SK-N-SH (cell line): ENCODE results near the gene LNPK. TPM values are rescaled to one million over a fixed set of nuclear protein-coding genes. Genes with fewer than 3 reads are reported as not detected.

ENCODE experiments used
- CTCF ChIA-PET: fragments of 300-600, 350-600 bp; formaldehyde crosslinking; extraction: SDS; loops from one replicate; lab custom pipeline; 2021; lab: Yijun Ruan, JAX
- POLR2A ChIA-PET: fragments of 350-600 bp; sonication (Branson Sonifier 250); formaldehyde crosslinking; extraction: SDS; loops from one replicate; lab custom pipeline; 2020; ENCODE audit warnings: antibody characterized with exemption, inconsistent platforms; lab: Yijun Ruan, JAX
- DNase-seq: peaks from one replicate; pipeline ENCODE4 v3.0.0; 2012
- H2AFZ ChIP-seq: fragments of 200-600 bp; sonication (generic); 2 replicates; pipeline ENCODE4 v1.8.1; 2016; ENCODE audit warnings: antibody characterized with exemption, mild to moderate bottlenecking, low read depth
- H3F3A ChIP-seq: fragments of 200-600 bp; sonication (generic); replicated peaks from 2 replicates; pipeline ENCODE3; 2016; ENCODE audit warnings: antibody characterized with exemption, mild to moderate bottlenecking; ENCODE audit not compliant: insufficient read depth
- H3K27ac ChIP-seq, 2 experiments: fragments of 200-500 bp in 1 of 2; fragments of 200-600 bp in 1 of 2; sonication (Bioruptor generic) in 1 of 2; sonication (generic), shearing (Covaris generic) in 1 of 2; 2 replicates each; pipeline versions ENCODE4 v1.5.1 to v1.6.1; 2014 to 2016; ENCODE audit warnings: low read depth in 2 of 2, inconsistent platforms in 1 of 2, low read length in 1 of 2, mild to moderate bottlenecking in 1 of 2, mixed read lengths in 1 of 2
- H3K27me3 ChIP-seq: fragments of 200-600 bp; sonication (generic), shearing (Covaris generic); 2 replicates; pipeline ENCODE4 v1.6.1; 2016; ENCODE audit warnings: mixed run types; ENCODE audit not compliant: insufficient read depth
- H3K36me3 ChIP-seq, 2 experiments: fragments of 200-500 bp in 1 of 2; fragments of 200-600 bp in 1 of 2; sonication (Bioruptor generic) in 1 of 2; sonication (generic) in 1 of 2; replicated peaks in 1 of 2; 2 replicates each; pipeline versions ENCODE3 to v1.5.1; 2014 to 2016; ENCODE audit warnings: low read length in 1 of 2, mild to moderate bottlenecking in 1 of 2; ENCODE audit not compliant: insufficient read depth in 2 of 2, control insufficient read depth in 1 of 2
- H3K4me1 ChIP-seq, 2 experiments: fragments of 200-500 bp in 1 of 2; fragments of 200-600 bp in 1 of 2; sonication (Bioruptor generic) in 1 of 2; sonication (generic), shearing (Covaris generic) in 1 of 2; 2 replicates each; pipeline versions ENCODE4 v1.5.1 to v1.6.1; 2014 to 2016; ENCODE audit warnings: low read depth in 1 of 2, low read length in 1 of 2, mixed run types in 1 of 2; ENCODE audit not compliant: insufficient read depth in 2 of 2, control insufficient read depth in 1 of 2
- H3K4me2 ChIP-seq: fragments of 200-600 bp; sonication (generic), shearing (Covaris generic); 2 replicates; pipeline ENCODE4 v1.6.1; 2017; ENCODE audit warnings: mixed run types
- H3K4me3 ChIP-seq, 2 experiments: fragments of 200-500 bp in 1 of 2; fragments of 200-600 bp in 1 of 2; sonication (Bioruptor generic) in 1 of 2; sonication (generic), shearing (Covaris generic) in 1 of 2; 2 replicates each; pipeline versions ENCODE4 v1.5.1 to v1.8.1; 2014 to 2016; ENCODE audit warnings: low read depth in 2 of 2, inconsistent platforms in 1 of 2, low read length in 1 of 2, mild to moderate bottlenecking in 1 of 2, mixed read lengths in 1 of 2, moderate library complexity in 1 of 2
- H3K79me2 ChIP-seq: fragments of 200-600 bp; sonication (generic); 2 replicates; pipeline ENCODE4 v1.8.1; 2017; ENCODE audit warnings: mild to moderate bottlenecking; ENCODE audit not compliant: insufficient read depth
- H3K9ac ChIP-seq: fragments of 200-600 bp; sonication (generic); 2 replicates; pipeline ENCODE4 v1.6.1; 2017; ENCODE audit warnings: mixed run types
- H3K9me2 ChIP-seq: fragments of 200-600 bp; sonication (generic); 2 replicates; pipeline ENCODE4 v1.6.1; 2017; ENCODE audit warnings: mixed run types
- H3K9me3 ChIP-seq: fragments of 200-600 bp; sonication (generic); 2 replicates; pipeline ENCODE4 v1.6.1; 2017; ENCODE audit warnings: mixed run types, mild to moderate bottlenecking, moderate library complexity
- H4K20me1 ChIP-seq: fragments of 200-600 bp; sonication (generic); 2 replicates; pipeline ENCODE4 v1.6.1; 2017; ENCODE audit warnings: mild to moderate bottlenecking, mixed run types; ENCODE audit not compliant: insufficient read depth
- CTCF ChIP-seq: fragments of 200-600 bp; sonication (generic); IDR thresholded peaks from 2 replicates; pipeline ENCODE4 v1.6.1; 2017; ENCODE audit warnings: antibody characterized with exemption, mild to moderate bottlenecking, moderate library complexity
- EZH2phosphoT487 ChIP-seq: fragments of 200-600 bp; sonication (generic); IDR thresholded peaks from 2 replicates; pipeline ENCODE4 v1.6.1; 2017; ENCODE audit warnings: low read depth, mixed run types, mild to moderate bottlenecking, antibody characterized with exemption, moderate library complexity, borderline replicate concordance
- FOSL2 ChIP-seq: IDR thresholded peaks from 2 replicates; pipeline ENCODE4 v1.4.0; 2012; ENCODE audit warnings: low read depth, mild to moderate bottlenecking, moderate library complexity, borderline replicate concordance
- FOXJ3 ChIP-seq: sonication (generic); formaldehyde crosslinking; IDR thresholded peaks from 2 replicates; pipeline ENCODE4 v1.5.1; 2020; ENCODE audit warnings: mild to moderate bottlenecking, missing genetic modification reagents
- FOXM1 ChIP-seq: IDR thresholded peaks from 2 replicates; pipeline ENCODE4 v1.4.0; 2012; ENCODE audit warnings: low read depth, mild to moderate bottlenecking
- GABPA ChIP-seq: IDR thresholded peaks from 2 replicates; pipeline ENCODE4 v1.4.0; 2012; ENCODE audit warnings: low read depth, mild to moderate bottlenecking
- GATA2 ChIP-seq: sonication (generic); formaldehyde crosslinking; IDR thresholded peaks from 2 replicates; pipeline ENCODE4 v1.5.0; 2020; ENCODE audit warnings: mild to moderate bottlenecking, missing genetic modification reagents
- IRF3 ChIP-seq: fragments of 150-350 bp; IDR thresholded peaks from 2 replicates; pipeline ENCODE4 v1.6.1; 2016; ENCODE audit warnings: mild to moderate bottlenecking, low read depth, low read length
- MAX ChIP-seq: IDR thresholded peaks from 2 replicates; pipeline ENCODE4 v1.4.0; 2012; ENCODE audit warnings: low read depth
- MXI1 ChIP-seq: IDR thresholded peaks from 2 replicates; pipeline ENCODE4 v1.6.1; 2012; ENCODE audit warnings: mild to moderate bottlenecking, low read depth, low read length, improper control_type of control experiment
- PBX3 ChIP-seq: IDR thresholded peaks from 2 replicates; pipeline ENCODE4; 2012
- POLR2AphosphoS5 ChIP-seq: IDR thresholded peaks from 2 replicates; pipeline ENCODE4 v1.6.1; 2012; ENCODE audit warnings: low read depth, low read length
- RAD21 ChIP-seq: IDR thresholded peaks from 2 replicates; pipeline ENCODE4 v1.6.1; 2012; ENCODE audit warnings: mild to moderate bottlenecking, low read length
- RCOR1 ChIP-seq: fragments of 150-350 bp; IDR thresholded peaks from 2 replicates; pipeline ENCODE4 v1.6.1; 2017; ENCODE audit warnings: antibody characterized with exemption, low read length
- RXRA ChIP-seq: IDR thresholded peaks from 2 replicates; pipeline ENCODE4 v1.4.0; 2012; ENCODE audit warnings: low read depth, mild to moderate bottlenecking, borderline replicate concordance
- SIN3A ChIP-seq: IDR thresholded peaks from 2 replicates; pipeline ENCODE4 v1.6.1; 2012; ENCODE audit warnings: low read depth, mild to moderate bottlenecking, low read length, moderate library complexity, borderline replicate concordance
- SMC3 ChIP-seq: IDR thresholded peaks from 2 replicates; pipeline ENCODE4 v1.6.1; 2012; ENCODE audit warnings: low read depth, low read length, improper control_type of control experiment
- TEAD4 ChIP-seq: IDR thresholded peaks from 2 replicates; pipeline ENCODE4 v1.4.0; 2012; ENCODE audit warnings: mild to moderate bottlenecking, borderline replicate concordance; ENCODE audit not compliant: insufficient read depth
- YY1 ChIP-seq: IDR thresholded peaks from 2 replicates; pipeline ENCODE4 v1.4.0; 2012; ENCODE audit warnings: low read depth, mild to moderate bottlenecking
- ZBTB33 ChIP-seq: IDR thresholded peaks from 2 replicates; pipeline ENCODE4 v1.4.0; 2012; ENCODE audit warnings: low read depth, borderline replicate concordance
- WGBS: methylation state at CpG from one replicate; pipeline ENCODE4 v1.1.6; 2017; ENCODE audit warnings: low lambda C conversion rate; 5-methylcytosine and 5-hydroxymethylcytosine counted together
- polyA plus RNA-seq, 3 experiments: library from polyadenylated mRNA; depleted of rRNA; stranded (reverse); fragments of >200 nt; gene quantifications; 2 replicates each; pipeline ENCODE4 v1.2.3, GENCODE V29; 2012

Gene LNPK
- polyA plus RNA-seq, 1 of the 3 experiments (the other 2 are of a cell fraction), result 5.0 TPM

- 53% methylated on average over 3 of the region's 3 CpGs for WGBS
Observed at GRCh38 chr2:175879679-175880078, 122.4 kb downstream of the LNPK start.

More at GRCh38 chr2:175879679-175880078, 122.4 kb downstream of the LNPK start:
- H3K9me3 ChIP-seq, result no peaks in the 10 kb centered on the region
- TF ChIP-seq SIN3A, result no peak
- no peak for TF ChIP-seq POLR2AphosphoS5
- TF ChIP-seq ZBTB33, result no peak
- TF ChIP-seq PBX3, result no peak
- no peak for TF ChIP-seq RCOR1
- TF ChIP-seq RAD21, result no peak
- TF ChIP-seq EZH2phosphoT487, result no peak
- no peak for TF ChIP-seq FOXM1
- no peak for TF ChIP-seq GABPA
- TF ChIP-seq RXRA, result no peak
- no peak for TF ChIP-seq MAX
- TF ChIP-seq MXI1, result no peak
- TF ChIP-seq IRF3, result no peak
- TF ChIP-seq GATA2, result no peak
- no peak for TF ChIP-seq CTCF
- no peak for TF ChIP-seq FOSL2
- TF ChIP-seq YY1, result no peak
- TF ChIP-seq FOXJ3 (CRISPR knock-in tag), result no peak
- TF ChIP-seq SMC3, result no peak
- no peak for TF ChIP-seq TEAD4
- CTCF ChIA-PET, result no interaction called here
- no peak overlapping the region for H3K4me3 ChIP-seq
- H3K9me2 ChIP-seq, result no peaks in the 10 kb centered on the region
- POLR2A ChIA-PET, result no interaction called here
- no peak overlapping the region for H2AFZ ChIP-seq
- H3K4me1 ChIP-seq, result peaks cover 0 to 3% of the 10 kb centered on the region in 2 experiments; a peak in 1 of 4 replicates
- no peak overlapping the region for H3K27ac ChIP-seq
- no peaks in the 10 kb centered on the region for H3F3A ChIP-seq
- H3K36me3 ChIP-seq, result no peaks in the 10 kb centered on the region
- H3K4me2 ChIP-seq, result no peak overlapping the region
- no peak for DNase-seq
- H3K27me3 ChIP-seq, result no peaks in the 10 kb centered on the region
- no peaks in the 10 kb centered on the region for H3K79me2 ChIP-seq
- H3K9ac ChIP-seq, result no peak overlapping the region
- no peaks in the 10 kb centered on the region for H4K20me1 ChIP-seq
